ENCODE measurements around the gene RAPGEF2.
"Not testable (repeated sequence)": the region's sequence is repeated elsewhere in the genome, so short reads cannot be mapped to it uniquely, and the experiment has no call there.

The RAPGEF2 gene

DNA sequence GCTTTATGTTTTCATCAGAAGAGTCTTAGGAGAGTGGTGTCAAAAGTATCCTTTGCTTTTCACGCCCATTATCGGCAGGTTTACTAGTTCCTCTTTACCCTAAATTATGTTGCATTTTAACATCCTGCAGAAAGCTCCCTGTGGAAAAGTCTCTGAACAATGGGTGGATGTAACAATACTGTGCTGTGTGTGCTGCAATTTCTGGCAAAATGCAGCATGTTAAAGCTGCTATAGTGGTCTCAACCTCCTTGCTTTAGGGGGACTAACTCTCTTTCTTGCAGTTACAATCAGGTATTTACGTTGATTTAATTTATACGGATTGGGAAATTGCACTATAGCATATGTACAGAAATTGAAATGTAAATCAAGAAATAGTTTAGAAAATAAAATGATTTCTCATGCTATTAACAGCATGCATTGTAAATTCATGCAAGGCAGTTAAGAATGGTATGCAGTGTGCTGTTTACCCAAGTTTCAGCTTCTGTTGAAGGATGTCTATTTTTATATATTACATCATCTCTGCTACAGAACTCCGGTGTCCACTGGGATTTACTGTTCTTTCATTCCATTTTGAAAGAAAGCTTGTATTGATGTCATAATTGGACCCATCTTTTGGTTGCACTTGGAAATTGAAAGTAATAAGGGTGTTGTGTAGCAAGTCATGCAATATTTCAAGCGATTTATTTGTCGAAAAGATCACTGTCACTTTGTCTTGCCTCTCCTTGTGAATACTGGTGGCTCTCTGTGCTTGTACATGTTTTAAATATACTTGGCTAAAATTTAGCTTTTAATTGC, 145.7 kb downstream of the RAPGEF2 start:
- DNase-seq, result no peak

DNA sequence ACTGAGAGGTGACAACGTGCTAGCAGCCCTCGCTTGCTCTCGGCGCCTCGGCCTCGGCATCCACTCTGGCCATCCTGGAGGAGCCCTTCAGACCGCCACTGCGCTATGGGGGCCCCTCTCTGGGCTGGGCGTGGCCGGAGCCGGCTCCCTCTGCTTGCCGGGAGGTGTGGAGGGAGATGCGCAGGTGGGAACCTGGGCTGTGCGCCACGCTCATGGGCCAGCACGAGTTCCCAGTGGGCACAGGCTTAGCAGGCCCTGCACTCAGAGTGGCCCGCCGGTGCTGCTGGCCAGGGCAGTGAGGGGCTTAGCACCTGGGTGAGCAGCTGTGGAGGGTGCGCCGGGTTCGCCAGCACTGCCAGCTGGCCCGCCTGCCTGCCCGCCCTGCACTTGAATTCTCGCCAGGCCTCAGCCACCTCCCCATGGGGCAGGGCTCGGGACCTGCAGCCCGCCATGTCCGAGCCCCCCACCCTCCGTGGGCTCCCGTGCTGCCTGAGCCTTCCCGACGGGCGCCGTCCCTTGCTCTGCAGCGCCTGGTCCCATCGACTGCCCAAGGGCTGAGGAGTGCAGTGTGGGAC, 148.0 kb downstream of the RAPGEF2 start:
- no peak for DNase-seq

DNA sequence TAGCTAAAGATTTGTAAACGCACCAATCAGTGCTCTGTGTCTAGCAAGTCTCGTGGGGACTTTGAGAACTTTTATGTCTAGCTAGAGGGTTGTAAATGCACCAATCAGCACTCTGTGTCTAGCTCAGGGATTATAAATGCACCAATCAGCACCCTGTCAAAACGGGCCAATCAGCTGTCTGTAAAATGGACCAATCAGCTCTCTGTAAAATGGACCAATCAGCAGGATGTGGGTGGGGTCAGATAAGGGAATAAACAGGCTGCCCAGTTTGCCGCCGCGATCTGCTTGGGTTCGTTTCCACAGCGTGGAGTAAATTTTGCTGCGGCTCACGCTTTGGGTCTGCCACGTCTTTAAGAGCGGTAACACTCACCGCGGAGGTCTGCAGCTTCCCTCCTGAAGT, 148.7 kb downstream of the RAPGEF2 start:
- DNase-seq, result not testable (repeated sequence)

DNA sequence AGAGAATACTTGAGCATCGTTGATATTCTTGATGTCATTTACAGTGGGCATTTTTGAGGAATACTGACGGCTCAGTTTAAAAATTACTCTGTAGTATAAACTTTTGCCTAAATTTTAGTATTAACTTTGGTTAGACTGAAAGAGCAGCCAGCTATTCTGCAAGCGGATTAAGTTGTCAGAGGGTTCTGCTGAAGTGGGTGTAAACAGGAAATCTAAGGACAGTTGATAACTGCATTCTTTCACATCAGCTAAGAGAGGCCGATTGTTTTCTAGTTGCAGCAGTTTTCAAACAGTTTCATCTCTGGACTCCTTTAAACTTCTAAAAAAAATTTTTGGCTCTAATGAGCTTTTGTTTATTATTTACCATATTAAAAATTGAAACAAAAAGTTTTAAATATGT, 149.6 kb downstream of the RAPGEF2 start:
- no peak for DNase-seq

DNA sequence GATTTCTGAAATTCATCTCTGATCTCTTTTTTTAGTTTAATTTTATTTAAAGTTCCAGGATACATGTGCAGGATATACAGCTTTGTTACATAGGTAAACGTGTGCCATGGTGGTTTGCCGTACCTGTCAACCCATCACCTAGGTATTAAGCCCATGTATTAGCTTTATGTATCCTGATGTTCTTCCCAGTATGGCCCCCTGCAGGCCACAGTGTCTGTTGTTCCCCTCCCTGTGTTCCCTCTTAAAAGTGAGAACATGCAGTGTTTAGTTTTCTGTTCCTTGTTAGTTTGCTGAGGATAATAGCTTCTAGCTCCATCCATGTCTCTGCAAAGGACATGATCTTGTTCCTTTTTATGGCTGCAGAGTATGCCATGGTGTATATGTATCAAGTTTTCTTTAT, 153.2 kb downstream of the RAPGEF2 start:
- no peak for DNase-seq

DNA sequence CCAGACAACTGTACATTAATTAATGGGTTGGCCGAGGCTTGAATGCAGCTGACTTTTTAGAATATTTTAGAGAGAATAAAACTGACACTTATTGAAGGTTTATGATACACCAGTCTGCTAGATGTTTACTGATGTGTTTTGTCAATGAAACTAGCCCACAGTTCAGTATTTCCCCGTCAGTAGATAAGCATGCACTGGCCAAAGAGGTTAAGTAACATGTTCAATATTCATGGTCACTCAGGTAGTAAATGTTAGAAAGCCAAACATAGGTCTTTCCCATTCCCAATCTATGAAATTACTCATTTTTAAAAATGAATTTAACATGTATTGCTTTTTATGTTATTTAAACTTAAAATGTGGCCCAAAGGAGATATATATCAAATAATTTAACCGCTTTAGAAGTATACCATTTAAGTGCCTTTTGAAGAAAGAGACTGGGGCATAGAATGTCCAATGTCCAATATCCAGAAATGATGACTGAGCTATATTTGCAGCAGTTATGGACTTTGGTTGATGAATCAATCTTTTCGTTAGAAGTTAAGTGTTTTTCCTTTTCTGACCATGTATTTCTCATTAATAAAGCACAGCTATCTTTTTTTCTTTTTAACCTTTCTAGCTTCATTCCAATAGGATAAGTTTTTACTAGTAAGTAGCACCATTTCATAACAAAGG, 156.1 kb downstream of the RAPGEF2 start:
- DNase-seq, result no peak

DNA sequence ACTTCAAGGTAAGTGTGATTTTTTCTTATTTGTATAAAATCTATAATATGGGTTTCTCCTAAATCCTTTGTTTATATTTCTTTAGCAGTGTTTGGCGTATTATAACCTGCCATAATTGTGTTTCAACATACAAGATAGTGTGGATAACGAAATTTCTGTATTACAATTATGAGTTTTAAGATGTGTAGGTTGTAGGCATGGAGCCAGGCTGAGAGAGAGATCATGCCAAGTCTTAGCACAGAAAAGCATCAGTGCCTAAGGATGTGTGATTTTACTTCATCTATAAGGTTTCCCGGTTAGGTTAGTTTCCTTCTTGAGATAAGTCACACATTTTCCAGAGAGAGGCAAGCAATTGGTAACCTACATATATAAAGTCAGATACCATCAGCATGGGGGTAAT, 161.2 kb downstream of the RAPGEF2 start:
- DNase-seq, result no peak

DNA sequence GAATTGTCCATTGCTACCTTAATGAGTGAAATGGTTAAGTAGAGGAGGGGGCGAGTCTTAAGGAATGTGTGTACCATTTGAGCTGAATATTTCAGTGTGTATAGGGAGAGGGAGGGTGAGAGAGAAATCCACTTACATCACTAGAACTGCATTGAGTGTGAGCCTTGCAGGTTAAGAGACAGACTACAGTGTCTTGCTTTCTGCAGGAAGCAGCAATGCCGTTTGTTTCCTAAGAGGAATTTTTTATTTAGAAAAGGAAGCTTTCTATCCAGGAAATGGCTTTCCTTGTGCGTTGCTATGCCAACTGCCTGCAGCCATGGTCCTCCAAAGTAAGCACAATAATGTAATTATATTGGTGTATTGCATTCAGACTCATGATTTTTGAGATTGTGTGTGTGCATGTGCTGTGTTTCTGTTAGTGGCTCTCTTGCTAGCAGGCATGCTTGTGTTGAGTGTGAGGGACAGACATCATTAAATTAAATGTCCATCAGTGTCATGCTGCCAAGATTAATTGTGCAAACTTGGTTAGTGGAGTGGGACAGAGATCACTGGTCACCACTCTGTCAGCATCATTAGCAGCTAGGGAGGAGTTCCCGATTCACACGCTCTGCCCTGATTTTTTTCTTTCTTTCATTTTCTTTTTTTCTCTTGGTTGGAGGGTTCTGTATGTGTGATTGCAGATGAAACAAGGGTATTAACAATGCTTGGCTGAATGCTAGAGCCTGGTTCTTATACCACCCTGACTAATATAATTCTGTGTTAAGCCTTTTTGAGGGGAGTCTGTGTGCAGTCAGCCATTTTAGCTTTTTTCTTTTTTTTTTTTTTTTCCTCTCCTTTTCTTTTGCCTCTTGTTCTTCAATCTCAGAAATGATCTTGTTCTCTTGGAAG, 164.3 kb downstream of the RAPGEF2 start:
- no peak for DNase-seq

DNA sequence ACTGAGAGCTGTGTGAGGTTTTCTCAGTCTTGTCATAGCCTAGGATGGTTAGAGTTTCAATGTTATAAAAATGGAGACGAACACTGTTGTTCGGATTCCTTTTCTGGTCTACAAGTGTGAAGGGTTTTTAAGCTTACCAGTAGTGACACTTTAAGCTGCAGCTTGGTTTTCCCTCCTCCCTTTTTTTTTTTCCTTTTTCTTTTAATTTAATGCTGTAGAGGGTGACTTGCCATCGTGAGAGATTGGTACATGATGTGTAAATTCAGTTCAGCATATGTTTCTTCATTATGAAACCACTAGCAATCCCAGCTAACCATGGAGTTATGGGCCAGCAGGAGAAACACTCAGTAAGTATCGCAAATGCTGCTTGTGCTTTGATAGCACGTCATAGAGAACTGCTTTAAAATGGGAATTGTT, 165.0 kb downstream of the RAPGEF2 start:
- no peak for DNase-seq

DNA sequence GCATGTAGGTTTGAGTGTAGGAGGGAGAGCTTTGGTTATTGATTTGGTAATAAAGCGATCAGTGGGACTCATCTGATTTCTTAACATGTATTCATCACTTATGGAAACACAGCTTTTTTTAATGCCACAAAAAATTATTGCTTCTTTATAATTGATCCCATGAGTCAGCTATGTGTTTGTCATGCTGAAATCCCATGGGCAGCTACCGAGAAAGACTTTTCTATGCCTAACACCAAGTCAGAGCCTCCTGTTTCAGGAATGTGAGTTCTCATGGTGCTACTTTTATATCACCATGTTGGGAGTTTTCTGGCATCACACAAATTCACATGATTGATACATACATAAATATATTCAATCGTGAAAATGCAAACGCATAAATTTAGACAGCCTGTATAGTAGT, 165.7 kb downstream of the RAPGEF2 start:
- no peak for DNase-seq

DNA sequence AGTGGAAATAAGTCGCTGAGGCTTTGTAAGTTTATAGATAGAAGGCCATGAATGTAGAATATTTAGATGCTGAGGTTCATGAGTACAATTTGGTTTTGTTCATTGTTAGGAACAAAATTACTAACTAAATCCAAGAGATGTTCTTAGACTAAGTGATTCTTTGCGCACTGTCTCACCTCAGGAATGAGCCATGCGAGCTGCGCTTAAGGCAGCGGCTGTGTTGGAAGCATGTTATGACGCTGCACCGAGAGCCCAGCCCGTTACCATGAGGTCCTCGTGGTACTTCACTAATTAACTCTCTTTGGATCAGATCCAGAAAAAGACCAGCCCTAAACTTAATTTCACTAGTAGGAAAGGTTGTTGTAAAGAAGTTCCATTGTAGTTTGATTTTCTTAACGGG, 166.2 kb downstream of the RAPGEF2 start:
- no peak for DNase-seq

DNA sequence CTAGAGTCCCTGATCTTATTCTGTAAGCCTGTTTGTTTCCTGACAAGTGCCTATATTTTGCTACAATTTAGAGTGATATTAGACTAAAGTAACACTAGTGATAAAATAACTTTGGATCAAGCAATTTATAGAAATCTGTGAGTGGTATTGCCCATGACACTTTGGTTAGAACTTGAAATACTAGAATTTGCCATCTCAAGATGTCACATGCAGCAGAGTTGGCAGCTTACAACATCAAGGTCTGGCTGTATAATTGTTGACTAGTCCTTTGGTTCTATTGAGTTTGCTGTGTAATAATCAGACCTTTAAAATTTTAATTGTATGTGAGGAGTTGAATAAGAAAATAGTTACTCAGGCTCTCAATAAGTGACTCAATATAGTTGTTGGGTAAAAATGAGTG, 167.1 kb downstream of the RAPGEF2 start:
- no peak for DNase-seq

DNA sequence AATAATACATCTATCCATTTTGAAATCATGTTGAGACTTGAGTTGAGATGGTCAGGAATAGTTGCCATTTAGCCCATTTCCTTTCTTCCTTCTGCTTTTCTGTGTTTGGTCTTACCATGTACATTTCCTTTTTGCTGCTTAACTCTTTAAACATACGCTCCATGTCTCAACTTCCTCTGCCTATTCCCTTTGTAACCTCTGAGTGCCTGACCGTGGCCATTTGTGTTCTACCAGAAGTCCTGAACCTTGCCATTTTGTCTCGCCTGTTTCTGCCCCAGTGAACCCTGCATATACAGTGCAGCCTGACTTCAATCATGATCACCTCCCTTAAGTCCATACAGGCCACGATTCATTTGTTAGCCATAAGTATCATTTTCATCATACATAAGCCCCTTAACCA, 169.0 kb downstream of the RAPGEF2 start:
- DNase-seq, result no peak

DNA sequence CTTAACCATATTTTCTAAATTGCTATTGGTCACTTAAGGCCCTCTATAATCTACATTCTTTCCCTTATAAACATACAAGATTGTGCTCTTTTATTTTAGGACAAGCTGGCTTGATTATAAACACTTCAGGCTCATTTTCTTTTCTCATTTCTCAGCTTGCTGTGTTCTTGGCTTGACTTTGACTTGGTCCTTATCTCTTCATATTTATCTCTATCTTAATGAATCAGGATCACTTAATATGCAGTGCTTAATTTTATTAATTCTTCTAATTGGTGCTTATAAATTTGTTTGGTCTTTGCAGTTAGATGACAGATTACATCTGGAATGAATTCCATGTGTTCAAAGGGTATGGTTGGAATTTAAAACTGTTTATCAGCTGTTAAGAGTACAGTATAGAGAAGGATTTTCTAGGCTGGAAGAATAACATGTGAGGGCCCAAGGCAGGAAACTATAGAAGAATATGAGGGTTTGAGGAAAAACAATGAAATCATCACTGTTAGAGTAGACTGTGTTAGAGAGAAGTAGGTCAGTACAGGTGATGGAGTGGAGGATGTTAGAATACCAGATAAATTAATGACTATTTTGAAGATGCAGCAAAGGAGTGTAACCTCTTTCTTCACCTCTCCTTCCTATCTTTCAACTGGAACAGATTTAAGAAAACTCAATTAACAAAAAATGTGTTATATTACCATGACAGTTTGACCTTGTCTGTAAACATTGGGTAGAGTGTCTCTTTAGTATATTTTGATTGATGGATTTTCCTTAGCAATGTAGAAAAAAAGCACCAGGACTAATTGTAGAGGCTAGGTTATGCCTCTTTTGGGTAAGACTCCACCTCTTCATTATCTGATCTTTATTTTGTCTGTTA, 169.6 kb downstream of the RAPGEF2 start:
- DNase-seq, result no peak

DNA sequence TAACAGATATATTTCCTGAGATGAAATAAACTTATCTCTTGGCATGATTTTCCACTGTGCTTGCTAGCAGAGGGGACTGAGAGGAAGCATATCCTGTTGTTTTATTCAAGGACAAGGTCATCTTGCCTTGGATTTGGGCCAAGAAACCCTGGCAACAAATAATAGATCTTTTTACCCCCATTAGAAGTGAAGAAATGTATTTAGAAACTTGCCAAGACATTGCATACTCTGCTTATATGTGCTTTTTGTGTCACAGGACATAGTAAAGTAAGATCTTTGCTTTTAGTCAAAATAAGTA, 170.2 kb downstream of the RAPGEF2 start:
- no peak for DNase-seq

DNA sequence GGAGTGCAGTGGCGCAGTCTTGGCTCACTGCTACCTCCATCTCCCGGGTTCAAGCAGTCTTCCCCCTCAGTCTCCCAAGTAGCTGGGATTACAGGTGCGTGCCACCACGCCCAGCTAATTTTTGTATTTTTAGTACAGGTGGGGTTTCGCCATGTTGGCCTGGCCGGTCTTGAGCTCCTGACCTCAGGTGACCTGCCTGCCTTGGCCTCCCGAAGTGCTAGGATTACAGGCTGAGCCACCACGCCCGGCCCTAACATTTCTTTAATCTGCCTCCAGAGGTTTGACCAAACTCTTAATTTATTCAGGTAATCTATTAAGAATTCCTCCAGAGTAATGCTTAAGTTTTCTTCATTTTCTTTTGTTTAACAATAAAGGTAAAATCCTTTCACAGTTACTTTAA, 171.0 kb downstream of the RAPGEF2 start:
- no peak for DNase-seq

DNA sequence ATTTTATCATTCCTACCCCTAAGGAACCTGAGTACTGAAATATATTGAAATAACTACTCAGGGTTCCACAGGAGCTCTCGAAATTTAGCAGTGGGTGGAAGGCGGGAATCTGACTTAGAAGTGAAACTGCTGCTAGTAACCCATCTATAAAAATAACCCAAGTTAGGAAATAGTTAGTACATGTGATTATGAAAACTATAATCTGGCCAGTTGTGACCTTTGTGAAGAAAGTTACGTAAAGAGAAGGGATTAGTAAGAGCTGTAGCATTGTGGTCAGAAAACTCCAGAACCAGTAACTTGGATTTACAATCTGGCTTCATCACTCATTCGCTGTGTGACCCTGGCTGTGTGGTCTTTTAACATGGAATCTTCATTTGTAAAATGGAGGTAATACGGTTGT, 175.5 kb downstream of the RAPGEF2 start:
- DNase-seq, result no peak

DNA sequence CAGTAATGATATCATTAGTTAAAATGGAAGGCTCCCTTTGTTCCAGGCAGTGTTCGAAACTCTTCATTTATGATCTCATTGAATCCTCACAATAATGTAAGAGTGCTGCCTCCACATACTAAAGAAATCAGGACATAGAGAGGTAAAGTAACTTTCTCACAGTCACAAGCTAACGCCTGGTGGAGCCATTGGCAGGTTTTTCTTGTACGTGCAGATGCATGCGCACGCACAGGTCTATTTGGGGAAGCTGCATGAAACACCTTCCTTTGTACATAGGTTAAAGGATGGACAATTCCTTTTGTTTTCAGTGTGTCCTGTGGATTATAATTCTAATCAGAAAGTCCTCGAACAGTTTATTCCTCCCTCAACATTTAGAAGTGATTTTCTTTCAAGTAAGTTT, 176.2 kb downstream of the RAPGEF2 start:
- no peak for DNase-seq

DNA sequence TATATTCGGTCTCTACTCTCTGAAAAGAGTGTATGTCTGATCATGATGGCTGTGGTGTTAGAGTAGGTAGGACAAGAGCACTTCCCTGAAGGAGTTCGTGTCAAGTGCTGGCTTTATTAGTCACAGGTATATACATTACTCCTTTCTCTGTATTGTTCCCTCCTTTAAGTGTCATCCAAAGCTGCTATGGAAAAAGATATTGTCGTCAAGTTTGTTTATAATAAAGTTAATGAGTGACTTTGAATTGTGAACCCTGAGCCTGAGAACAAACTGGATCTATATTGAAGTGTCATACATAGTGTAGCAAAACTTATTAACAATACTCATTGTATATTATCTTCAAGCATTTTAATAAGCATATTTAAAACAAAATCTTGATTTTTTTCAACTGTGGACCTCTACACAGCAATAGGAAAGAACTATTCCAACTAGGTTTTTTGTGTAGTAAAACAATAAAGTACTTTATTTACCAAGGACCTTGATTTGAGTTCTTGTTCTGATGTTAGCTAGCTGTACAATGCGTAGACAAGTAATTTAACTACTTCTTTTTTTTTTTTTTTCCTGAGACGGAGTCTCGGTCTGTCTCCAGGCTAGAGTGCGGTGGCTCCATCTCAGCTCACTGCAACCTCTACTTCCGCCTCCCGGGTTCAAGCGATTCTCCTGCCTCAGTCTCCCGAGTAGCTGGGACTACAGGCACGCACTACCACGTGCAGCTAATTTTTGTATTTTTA, 177.7 kb downstream of the RAPGEF2 start:
- no peak for DNase-seq

DNA sequence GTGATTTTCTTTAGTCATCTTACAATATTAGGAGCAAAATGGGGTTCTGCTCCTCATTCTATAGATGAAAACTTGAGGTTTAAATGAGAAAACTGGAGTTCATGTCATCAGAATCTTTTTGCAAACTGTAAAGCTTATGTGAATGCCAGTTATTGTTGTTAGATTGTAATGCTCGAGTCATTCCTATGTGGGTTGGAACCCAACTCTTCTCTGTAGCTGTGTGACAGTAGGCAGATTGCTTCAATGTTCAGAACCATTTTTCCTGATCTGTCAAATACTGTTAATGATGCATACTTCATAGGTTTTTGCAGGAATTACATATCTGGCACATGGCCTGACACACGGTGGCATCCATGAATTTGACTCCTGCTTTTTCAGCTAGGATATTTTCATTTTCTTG, 178.9 kb downstream of the RAPGEF2 start:
- no peak for DNase-seq

DNA sequence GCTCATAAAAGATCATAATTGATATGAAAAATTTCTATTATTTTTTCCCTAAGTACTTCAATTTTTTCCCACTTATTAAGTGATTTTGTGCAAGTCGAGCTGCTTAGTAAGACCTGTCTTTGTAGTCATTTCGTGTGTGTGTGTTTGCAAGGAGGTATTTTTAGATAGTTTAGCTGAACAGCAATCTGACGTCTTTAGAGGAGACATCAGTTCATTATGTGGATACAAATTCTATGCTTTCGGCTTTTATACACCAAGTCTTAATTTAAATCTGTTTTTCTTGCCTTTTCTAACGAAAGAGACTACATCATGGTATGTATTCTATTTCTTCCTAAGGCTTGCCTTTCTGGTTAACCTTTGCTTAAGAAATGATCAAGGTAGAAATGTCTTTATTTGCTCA, 179.4 kb downstream of the RAPGEF2 start:
- no peak for DNase-seq

DNA sequence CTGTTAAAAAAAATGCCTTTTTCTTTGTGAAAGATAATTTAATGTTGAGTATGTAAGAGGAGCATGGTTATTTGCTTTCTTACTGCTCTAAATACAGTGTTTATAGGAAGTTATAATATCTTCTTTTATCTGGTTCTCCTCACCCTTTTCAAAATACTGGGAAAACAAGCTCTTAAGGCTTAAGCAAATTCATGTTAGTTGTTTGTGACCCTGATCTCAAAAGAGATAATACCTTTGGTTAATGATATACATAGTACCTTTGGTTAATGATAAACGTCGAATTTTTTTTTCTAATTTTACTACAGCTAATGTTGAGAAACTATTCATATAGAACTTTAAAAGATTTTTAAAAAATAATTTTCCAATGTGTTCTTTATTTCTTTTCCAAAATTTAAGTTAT, 180.1 kb downstream of the RAPGEF2 start:
- DNase-seq, result no peak
